ENCODE measurements around the gene NRXN3.

NRXN3 gene

GRCh38 chr14:78173346-78174035 lies 3.3 kb downstream of the NRXN3 start:
- no peak for DNase-seq (ENCODE audit: low spot score)

GRCh38 chr14:78175412-78175811 lies 5.2 kb downstream of the NRXN3 start:
- DNase-seq (ENCODE audit: low spot score) = no peak

GRCh38 chr14:78178071-78178470 lies 7.9 kb downstream of the NRXN3 start:
- DNase-seq (ENCODE audit: low spot score) = no peak

GRCh38 chr14:78178971-78179370 lies 8.8 kb downstream of the NRXN3 start:
- DNase-seq (ENCODE audit: low spot score) = no peak

- DNase-seq (ENCODE audit: low spot score) = no peak
Observed at GRCh38 chr14:78181270-78181669, 11.1 kb downstream of the NRXN3 start.

GRCh38 chr14:78182722-78183121 lies 12.5 kb downstream of the NRXN3 start:
- no peak for DNase-seq (ENCODE audit: low spot score)

GRCh38 chr14:78184157-78184556 lies 14.0 kb downstream of the NRXN3 start:
- DNase-seq (ENCODE audit: low spot score) = no peak

- no peak for DNase-seq (ENCODE audit: low spot score)
Observed at GRCh38 chr14:78186277-78186676, 16.1 kb downstream of the NRXN3 start.

GRCh38 chr14:78188882-78189281 lies 18.7 kb downstream of the NRXN3 start:
- DNase-seq (ENCODE audit: low spot score) = no peak

- DNase-seq (ENCODE audit: low spot score) = no peak
Observed at GRCh38 chr14:78195431-78195830, 25.3 kb downstream of the NRXN3 start.

GRCh38 chr14:78196323-78196722 lies 26.1 kb downstream of the NRXN3 start:
- DNase-seq (ENCODE audit: low spot score) = no peak

- DNase-seq (ENCODE audit: low spot score) = no peak
Observed at GRCh38 chr14:78197051-78197450, 26.9 kb downstream of the NRXN3 start.

GRCh38 chr14:78202163-78202562 lies 32.0 kb downstream of the NRXN3 start:
- DNase-seq (ENCODE audit: low spot score) = no peak

- DNase-seq (ENCODE audit: low spot score) = no peak
Observed at GRCh38 chr14:78202976-78203375, 32.8 kb downstream of the NRXN3 start.

GRCh38 chr14:78207414-78207813 lies 37.2 kb downstream of the NRXN3 start:
- DNase-seq (ENCODE audit: low spot score) = no peak

GRCh38 chr14:78220273-78220672 lies 50.1 kb downstream of the NRXN3 start:
- DNase-seq (ENCODE audit: low spot score) = no peak

- DNase-seq (ENCODE audit: low spot score) = no peak
Observed at GRCh38 chr14:78222746-78223145, 52.6 kb downstream of the NRXN3 start.

- DNase-seq (ENCODE audit: low spot score) = no peak
Observed at GRCh38 chr14:78227248-78228077, 57.3 kb downstream of the NRXN3 start.

- DNase-seq (ENCODE audit: low spot score) = no peak
Observed at GRCh38 chr14:78228702-78229327, 58.6 kb downstream of the NRXN3 start.

- no peak for DNase-seq (ENCODE audit: low spot score)
Observed at GRCh38 chr14:78232231-78233000, 62.2 kb downstream of the NRXN3 start.

GRCh38 chr14:78238141-78238540 lies 68.0 kb downstream of the NRXN3 start:
- no peak for DNase-seq (ENCODE audit: low spot score)

- no peak for DNase-seq (ENCODE audit: low spot score)
Observed at GRCh38 chr14:78240567-78240966, 70.4 kb downstream of the NRXN3 start.

All from HuH-7.5 (cell line).